ENCODE results near the gene KCNJ12. TPM values are rescaled to one million over a fixed set of nuclear protein-coding genes. Genes with fewer than 3 reads are reported as not detected.
A peak's percentile ranks its signal among the peaks of the same experiment; 100 is the strongest.
"Not testable (repeated sequence)": the region's sequence is repeated elsewhere in the genome, so short reads cannot be mapped to it uniquely, and the experiment has no call there.

KCNJ12 gene
- total RNA-seq, 1 donor from 2014 or later, result not detected

DNA sequence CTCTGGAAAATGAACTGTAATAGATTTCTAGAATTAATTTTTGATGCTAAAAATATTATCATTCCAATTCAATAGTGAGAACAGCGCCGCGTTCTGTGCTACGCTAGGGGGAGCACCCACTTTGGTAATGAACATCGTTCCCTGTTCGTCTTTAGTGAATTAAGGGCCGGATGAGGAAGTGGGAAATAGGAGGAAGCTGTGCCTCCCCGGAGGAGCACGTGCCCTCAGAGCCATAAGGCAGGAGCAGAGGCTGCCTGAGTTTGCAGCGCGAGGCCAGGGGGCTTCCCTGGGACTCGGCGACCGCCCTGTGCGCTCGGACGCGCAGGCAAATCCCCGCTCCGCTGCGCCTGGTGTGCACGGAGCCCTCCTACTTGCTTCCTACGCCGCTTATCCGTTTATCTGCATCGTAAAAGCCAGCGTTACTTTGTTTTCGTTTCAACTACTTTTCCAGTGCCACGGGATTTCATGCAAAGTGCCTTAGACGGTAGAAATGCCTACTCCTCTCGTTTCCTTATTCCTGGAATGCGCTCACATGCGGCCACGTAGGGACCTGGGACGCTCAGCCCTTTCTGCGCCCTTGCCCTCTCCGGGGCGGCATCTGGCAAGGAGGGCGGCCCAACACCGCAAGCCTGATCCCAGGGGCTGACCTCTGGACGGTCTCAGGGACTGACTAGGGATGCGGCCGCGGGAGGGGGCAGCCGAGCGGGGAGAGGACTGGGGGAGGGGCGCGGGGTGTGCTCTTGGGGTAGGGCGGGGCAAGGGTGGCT lies 76.4 kb downstream of the KCNJ12 start:
- ATAC-seq (ENCODE audit: low read depth) (peak; percentile 28), DNase-seq (no peak)
- Mint-ChIP-seq H3K9me3 (no peaks in the 10 kb centered on the region), H3K27me3 (peaks cover 37% of the 10 kb centered on the region), H3K4me1 (peaks cover 10% of the 10 kb centered on the region), H3K36me3 (ENCODE audit: low read depth) (no peaks in the 10 kb centered on the region), H3K4me3 (peak overlapping the region; percentile 41), H3K27ac (no peak overlapping the region)
- ChIA-PET POLR2A (no interaction called here), CTCF (no interaction called here)
- intact Hi-C loops (cut with micrococcal nuclease), result loop anchor here (1.0 to 10.0 kb wide), 5 partner anchors 59 to 332 kb away; partner anchors contain the start of gene KCNJ12
- TF ChIP-seq, protein P1, sequence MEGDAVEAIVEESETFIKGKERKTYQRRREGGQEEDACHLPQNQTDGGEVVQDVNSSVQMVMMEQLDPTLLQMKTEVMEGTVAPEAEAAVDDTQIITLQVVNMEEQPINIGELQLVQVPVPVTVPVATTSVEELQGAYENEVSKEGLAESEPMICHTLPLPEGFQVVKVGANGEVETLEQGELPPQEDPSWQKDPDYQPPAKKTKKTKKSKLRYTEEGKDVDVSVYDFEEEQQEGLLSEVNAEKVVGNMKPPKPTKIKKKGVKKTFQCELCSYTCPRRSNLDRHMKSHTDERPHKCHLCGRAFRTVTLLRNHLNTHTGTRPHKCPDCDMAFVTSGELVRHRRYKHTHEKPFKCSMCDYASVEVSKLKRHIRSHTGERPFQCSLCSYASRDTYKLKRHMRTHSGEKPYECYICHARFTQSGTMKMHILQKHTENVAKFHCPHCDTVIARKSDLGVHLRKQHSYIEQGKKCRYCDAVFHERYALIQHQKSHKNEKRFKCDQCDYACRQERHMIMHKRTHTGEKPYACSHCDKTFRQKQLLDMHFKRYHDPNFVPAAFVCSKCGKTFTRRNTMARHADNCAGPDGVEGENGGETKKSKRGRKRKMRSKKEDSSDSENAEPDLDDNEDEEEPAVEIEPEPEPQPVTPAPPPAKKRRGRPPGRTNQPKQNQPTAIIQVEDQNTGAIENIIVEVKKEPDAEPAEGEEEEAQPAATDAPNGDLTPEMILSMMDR (IDR thresholded peaks at IDR 0.05), result no peak

DNA sequence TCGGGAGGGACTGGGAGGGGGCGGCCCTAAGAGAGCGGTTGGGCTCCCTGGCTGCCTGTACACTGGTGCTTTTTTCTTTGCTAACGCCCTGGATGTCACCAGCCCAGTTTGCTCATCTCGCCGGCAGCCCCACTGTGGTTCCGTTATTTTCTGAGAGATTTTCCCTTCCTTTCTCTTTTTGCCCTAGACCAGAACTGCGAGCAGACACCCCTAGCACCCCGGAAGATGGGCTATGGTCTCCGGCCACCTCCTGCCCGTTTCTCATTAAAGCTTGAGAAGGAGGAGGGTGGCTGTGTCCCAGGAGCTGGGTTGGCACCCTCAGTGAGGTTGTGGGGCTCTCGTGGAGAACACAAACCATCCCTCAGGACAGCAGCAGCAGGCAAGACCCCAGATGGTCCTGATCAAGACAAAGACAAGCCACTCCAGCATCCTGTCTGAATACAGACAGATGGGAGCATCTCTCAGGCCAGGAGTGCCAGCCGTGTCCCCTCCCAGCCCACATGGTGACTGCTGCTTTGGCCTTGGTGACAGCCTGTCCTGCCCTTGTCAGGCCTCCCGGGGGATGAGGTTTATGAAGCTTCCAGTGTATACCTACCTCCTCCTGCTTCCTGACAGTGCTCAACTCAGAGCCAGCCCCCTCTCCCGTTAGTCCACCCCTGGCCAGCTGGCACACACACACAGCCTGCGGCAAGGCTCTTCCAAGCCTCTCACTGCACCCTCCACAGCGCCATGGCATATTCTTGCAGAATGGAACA lies 77.2 kb downstream of the KCNJ12 start:
- H3K36me3 Mint-ChIP-seq (ENCODE audit: low read depth), result no peaks in the 10 kb centered on the region
- H3K9me3 Mint-ChIP-seq, result no peaks in the 10 kb centered on the region
- TF ChIP-seq, protein P1 (IDR thresholded peaks at IDR 0.05), result no peak
- H3K27me3 Mint-ChIP-seq, result peaks cover 36% of the 10 kb centered on the region
- intact Hi-C loops (cut with micrococcal nuclease), result loop anchor here (2.0 to 10.0 kb wide), 4 partner anchors 79 to 333 kb away; partner anchors contain the start of gene KCNJ12
- no peak for ATAC-seq (ENCODE audit: low read depth)
- no peak for DNase-seq
- CTCF ChIA-PET, result no interaction called here
- H3K27ac Mint-ChIP-seq, result no peak overlapping the region
- H3K4me1 Mint-ChIP-seq, result peaks cover 10% of the 10 kb centered on the region
- POLR2A ChIA-PET, result no interaction called here
- no peak overlapping the region for H3K4me3 Mint-ChIP-seq

DNA sequence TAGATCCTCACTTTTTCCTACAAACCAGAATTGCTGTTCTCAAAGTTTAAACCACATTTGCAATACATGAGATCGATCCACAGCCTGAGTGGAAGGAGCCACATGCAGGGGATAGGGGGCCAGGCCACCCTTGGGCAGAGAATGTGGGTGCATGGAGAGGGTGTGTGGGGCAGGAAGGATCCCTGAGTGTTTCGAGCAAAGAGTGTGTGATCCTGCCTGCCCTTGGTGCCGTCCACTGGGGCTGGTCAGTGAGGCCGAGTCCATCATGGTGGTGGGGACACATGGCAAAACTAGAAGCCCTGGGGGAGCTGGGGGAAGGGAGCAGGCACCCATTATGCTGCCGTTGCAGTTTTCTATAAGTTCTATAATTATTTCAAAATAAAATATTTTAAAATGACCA lies 77.8 kb downstream of the KCNJ12 start:
- H3K27ac Mint-ChIP-seq; H3K9me3 Mint-ChIP-seq; CTCF ChIA-PET; POLR2A ChIA-PET; H3K4me3 Mint-ChIP-seq; H3K36me3 Mint-ChIP-seq (ENCODE audit: low read depth); ATAC-seq (ENCODE audit: low read depth); DNase-seq: not testable (repeated sequence)
- H3K27me3 Mint-ChIP-seq, result peaks cover 35% of the 10 kb centered on the region
- intact Hi-C loops (cut with micrococcal nuclease), result loop anchor here (10.0 kb wide), 3 partner anchors 79 to 129 kb away; partner anchors contain the start of gene KCNJ12
- peaks cover 10% of the 10 kb centered on the region for H3K4me1 Mint-ChIP-seq

DNA sequence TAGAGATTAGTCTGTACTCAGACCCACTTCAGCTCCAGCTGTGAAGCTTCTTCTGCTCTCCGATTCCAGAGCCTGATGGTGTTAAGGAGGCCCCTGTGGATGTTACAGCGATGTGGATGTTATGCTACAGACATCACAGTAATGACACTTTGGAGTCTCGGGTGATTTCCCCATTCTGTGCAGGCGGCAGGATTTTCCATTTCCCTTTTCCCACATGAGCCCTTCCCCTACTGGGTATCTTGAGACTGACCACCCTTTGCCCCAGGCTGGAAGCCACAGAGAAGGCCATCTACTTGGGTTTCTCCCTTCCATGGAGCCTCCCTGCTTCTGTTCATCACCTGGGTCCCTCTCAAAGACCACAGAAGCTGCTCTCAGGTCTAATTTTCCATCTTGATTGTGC lies 78.3 kb downstream of the KCNJ12 start:
- H3K27me3 Mint-ChIP-seq, result peaks cover 35% of the 10 kb centered on the region
- DNase-seq, result no peak
- TF ChIP-seq, protein P1 (IDR thresholded peaks at IDR 0.05), result no peak
- no peak overlapping the region for H3K4me3 Mint-ChIP-seq
- H3K4me1 Mint-ChIP-seq, result peaks cover 10% of the 10 kb centered on the region
- H3K36me3 Mint-ChIP-seq (ENCODE audit: low read depth), result no peaks in the 10 kb centered on the region
- ATAC-seq (ENCODE audit: low read depth), result no peak
- CTCF ChIA-PET, result no interaction called here
- POLR2A ChIA-PET, result no interaction called here
- no peaks in the 10 kb centered on the region for H3K9me3 Mint-ChIP-seq
- intact Hi-C loops (cut with micrococcal nuclease), result loop anchor here (10.0 kb wide), 3 partner anchors 80 to 130 kb away; partner anchors contain the start of gene KCNJ12
- no peak overlapping the region for H3K27ac Mint-ChIP-seq

DNA sequence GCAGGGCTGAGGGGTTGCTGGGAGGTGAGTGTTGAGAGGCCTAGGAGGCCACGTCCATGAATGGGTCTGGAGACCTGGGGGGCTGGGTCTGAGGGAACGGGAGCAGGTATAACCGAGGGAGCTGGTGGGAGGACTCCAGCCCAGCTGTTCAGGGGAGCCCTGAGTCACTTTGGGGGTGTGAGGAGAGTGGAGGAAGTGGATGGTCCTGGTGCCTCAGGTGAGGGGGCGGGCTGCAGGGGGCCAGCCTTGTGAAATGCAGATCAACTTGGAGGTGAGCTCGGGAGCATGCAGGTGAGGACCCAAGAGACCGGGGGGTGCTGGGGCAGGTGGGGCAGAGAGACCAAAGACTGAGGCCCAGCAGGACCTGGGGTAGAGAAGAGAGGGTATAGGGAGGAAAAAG lies 79.6 kb downstream of the KCNJ12 start:
- intact Hi-C loops (cut with micrococcal nuclease), result loop anchor here (2.0 to 10.0 kb wide), 5 partner anchors 81 to 413 kb away; partner anchors contain the start of genes KCNJ12 and USP22
- H3K27me3 Mint-ChIP-seq, result peaks cover 30% of the 10 kb centered on the region
- H3K9me3 Mint-ChIP-seq, result no peaks in the 10 kb centered on the region
- POLR2A ChIA-PET, result no interaction called here
- TF ChIP-seq, protein P1 (IDR thresholded peaks at IDR 0.05), result no peak
- H3K4me1 Mint-ChIP-seq, result peaks cover 10% of the 10 kb centered on the region
- no peak overlapping the region for H3K27ac Mint-ChIP-seq
- H3K4me3 Mint-ChIP-seq, result no peak overlapping the region
- ATAC-seq (ENCODE audit: low read depth), result no peak
- CTCF ChIA-PET, result no interaction called here
- H3K36me3 Mint-ChIP-seq (ENCODE audit: low read depth), result no peaks in the 10 kb centered on the region
- DNase-seq, result no peak

DNA sequence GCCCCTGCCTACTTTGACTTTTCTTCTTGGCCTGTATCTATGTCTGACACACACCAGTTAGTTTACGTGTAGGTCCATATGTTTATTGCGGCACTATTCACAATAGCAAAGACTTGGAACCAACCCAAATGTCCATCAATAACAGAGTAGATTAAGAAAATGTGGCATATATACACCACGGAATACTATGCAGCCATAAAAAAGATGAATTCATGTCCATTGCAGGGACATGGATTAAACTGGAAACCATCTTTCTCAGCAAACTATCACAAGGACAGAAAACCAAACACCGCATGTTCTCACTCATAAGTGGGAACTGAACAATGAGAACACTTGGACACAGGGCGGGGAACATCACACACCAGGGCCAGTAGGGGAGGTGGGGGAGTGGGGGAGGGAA lies 80.3 kb downstream of the KCNJ12 start:
- H3K36me3 Mint-ChIP-seq (ENCODE audit: low read depth); POLR2A ChIA-PET; ATAC-seq (ENCODE audit: low read depth); H3K9me3 Mint-ChIP-seq; H3K4me3 Mint-ChIP-seq; H3K27ac Mint-ChIP-seq; DNase-seq: not testable (repeated sequence)
- CTCF ChIA-PET, result interaction anchor here (1.2 to 1.6 kb wide), 2 partner anchors 56 to 335 kb away, joined by 4 to 24 read pairs; no protein-coding TSS in a partner anchor
- Mint-ChIP-seq H3K27me3 (peaks cover 29% of the 10 kb centered on the region), H3K4me1 (peaks cover 10% of the 10 kb centered on the region)
- intact Hi-C loops (cut with micrococcal nuclease), result loop anchor here (2.0 to 10.0 kb wide), 5 partner anchors 82 to 414 kb away; partner anchors contain the start of genes KCNJ12 and USP22

Data from activated B cell treated with CpG ODN at 0.5 μM for 24 hours (primary cell).